Vagina (tissue), 2 donors: Measurements from ENCODE around the gene CCRL2. TPM values are rescaled to one million over a fixed set of nuclear protein-coding genes. Genes with fewer than 3 reads are reported as not detected.
"Not testable (repeated sequence)": the region's sequence is repeated elsewhere in the genome, so short reads cannot be mapped to it uniquely, and the experiment has no call there.

Experiments
- DNase-seq, 2 donors: peaks; one replicate each; pipeline ENCODE4 v3.0.0-alpha.2; 2017; ENCODE audit errors: extremely low spot score in 2 of 2
- H3K27ac ChIP-seq: fragments of 200-600 bp; sonication (generic); one replicate; pipeline ENCODE4 v1.5.1; 2019
- H3K27me3 ChIP-seq: fragments of 200-600 bp; sonication (generic); one replicate; pipeline ENCODE4 v1.5.1; 2019
- H3K36me3 ChIP-seq, 2 donors: fragments of 200-600 bp; sonication (generic); one replicate each; pipeline ENCODE4 v1.5.1; 2017 to 2019
- H3K4me1 ChIP-seq: fragments of 200-600 bp; sonication (generic); one replicate; pipeline ENCODE4 v1.5.1; 2019
- H3K4me3 ChIP-seq, 2 donors: fragments of 200-600 bp; sonication (generic); 1 replicate in 1 of 2; 2 replicates in 1 of 2; pipeline ENCODE4 v1.5.1; 2016 to 2019
- H3K9me3 ChIP-seq: fragments of 200-600 bp; sonication (generic); one replicate; pipeline ENCODE4 v1.5.1; 2019
- CTCF ChIP-seq, 3 experiments: fragments of 450-650 bp in 2 of 3; fragments of 200-600 bp in 1 of 3; sonication (generic) in 1 of 3; IDR thresholded peaks; one replicate each; pipeline ENCODE4 v1.5.1; 2017 to 2019; ENCODE audit warnings: antibody characterized with exemption in 3 of 3, mild to moderate bottlenecking in 2 of 3, moderate library complexity in 2 of 3
- POLR2A ChIP-seq, 2 donors: fragments of 450-650 bp; IDR thresholded peaks; one replicate each; pipeline ENCODE4 v1.6.1; 2017; ENCODE audit warnings: antibody characterized with exemption in 2 of 2, mild to moderate bottlenecking in 2 of 2, moderate library complexity in 2 of 2
- POLR2AphosphoS5 ChIP-seq, 2 donors: sonication (generic); formaldehyde crosslinking; IDR thresholded peaks; one replicate each; pipeline ENCODE4 v1.9.0; 2017; ENCODE audit warnings: antibody characterized with exemption in 2 of 2, mild to moderate bottlenecking in 2 of 2, low read depth in 1 of 2; ENCODE audit not compliant: insufficient read depth in 1 of 2
- intact Hi-C: fragments of 100-400 bp; cut with DNase I; formaldehyde crosslinking; loops from one replicate; pipeline ENCODE4 v1.15.1; 2023
- total RNA-seq: library from RNA; depleted of rRNA; stranded (reverse); fragments of >200 nt; gene quantifications from one replicate; pipeline ENCODE4 v1.2.3, GENCODE V29; 2016

Gene CCRL2
- total RNA-seq, 1 donor from 2014 or later: not detected

- Histone ChIP-seq H3K27ac (peak overlapping the region; percentile 26), H3K4me1 (peaks cover 26% of the 10 kb centered on the region), H3K9me3 (no peaks in the 10 kb centered on the region), H3K36me3 (no peaks in the 10 kb centered on the region), H3K27me3 (no peaks in the 10 kb centered on the region), H3K4me3 (no peak overlapping the region)
- no peak for TF ChIP-seq POLR2A (IDR thresholded peaks at IDR 0.05)
- no peak for TF ChIP-seq POLR2AphosphoS5 (IDR thresholded peaks at IDR 0.05; ENCODE audit: insufficient read depth in 1 of 2, low read depth in 1 of 2)
- no peak for TF ChIP-seq CTCF (IDR thresholded peaks at IDR 0.05)
- intact Hi-C loops: no loop called here
- no peak for DNase-seq
These were observed 26.4 kb upstream of the CCRL2 start for GRCh38 chr3:46380471-46381221.

DNA sequence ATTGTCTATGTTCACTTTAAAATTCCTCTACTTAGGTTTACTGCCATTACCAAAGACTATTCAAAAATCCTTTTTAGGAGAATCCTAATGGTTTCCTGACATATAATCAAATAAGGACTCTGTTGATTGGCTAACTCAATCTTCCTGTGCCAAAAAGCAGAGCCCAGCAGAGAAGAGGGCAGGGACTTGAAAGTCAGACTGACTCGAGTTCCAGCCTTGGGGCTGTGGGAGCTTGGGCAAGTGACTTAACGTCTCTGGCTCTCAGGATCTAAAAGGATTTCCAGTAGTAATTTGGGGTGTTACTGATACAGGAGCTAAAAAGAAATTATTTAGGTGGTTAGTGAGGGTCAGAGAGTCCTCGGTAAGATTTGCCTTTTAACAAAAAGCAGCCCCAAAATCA is 25.4 kb upstream of the CCRL2 start:
- no peak overlapping the region for H3K27ac ChIP-seq
- no peak overlapping the region for H3K4me3 ChIP-seq
- no peaks in the 10 kb centered on the region for H3K36me3 ChIP-seq
- no peaks in the 10 kb centered on the region for H3K27me3 ChIP-seq
- TF ChIP-seq POLR2A (IDR thresholded peaks at IDR 0.05) (no peak), POLR2AphosphoS5 (IDR thresholded peaks at IDR 0.05; ENCODE audit: insufficient read depth in 1 of 2, low read depth in 1 of 2) (no peak), CTCF (IDR thresholded peaks at IDR 0.05) (no peak)
- H3K4me1 ChIP-seq: peaks cover 26% of the 10 kb centered on the region
- DNase-seq: no peak
- intact Hi-C loops: no loop called here
- H3K9me3 ChIP-seq: no peaks in the 10 kb centered on the region

- H3K4me3 ChIP-seq: no peak overlapping the region
- H3K27ac ChIP-seq: no peak overlapping the region
- peaks cover 26% of the 10 kb centered on the region for H3K4me1 ChIP-seq
- H3K9me3 ChIP-seq: no peaks in the 10 kb centered on the region
- intact Hi-C loops: no loop called here
- no peaks in the 10 kb centered on the region for H3K36me3 ChIP-seq
- no peaks in the 10 kb centered on the region for H3K27me3 ChIP-seq
- TF ChIP-seq POLR2AphosphoS5 (IDR thresholded peaks at IDR 0.05; ENCODE audit: insufficient read depth in 1 of 2, low read depth in 1 of 2): no peak
- no peak for TF ChIP-seq POLR2A (IDR thresholded peaks at IDR 0.05)
- no peak for TF ChIP-seq CTCF (IDR thresholded peaks at IDR 0.05)
- peak in 1 of 2 donors; percentile 64 for DNase-seq
These were observed 23.7 kb upstream of the CCRL2 start for GRCh38 chr3:46383211-46383950.

- Histone ChIP-seq H3K4me3 (no peak overlapping the region), H3K36me3 (no peaks in the 10 kb centered on the region), H3K9me3 (no peaks in the 10 kb centered on the region), H3K4me1 (peaks cover 26% of the 10 kb centered on the region), H3K27me3 (no peaks in the 10 kb centered on the region), H3K27ac (no peak overlapping the region)
- DNase-seq: no peak
- no peak for TF ChIP-seq POLR2A (IDR thresholded peaks at IDR 0.05)
- TF ChIP-seq CTCF (IDR thresholded peaks at IDR 0.05): no peak
- no peak for TF ChIP-seq POLR2AphosphoS5 (IDR thresholded peaks at IDR 0.05; ENCODE audit: insufficient read depth in 1 of 2, low read depth in 1 of 2)
- intact Hi-C loops: no loop called here
These were observed 23.1 kb upstream of the CCRL2 start for GRCh38 chr3:46383951-46384330.

DNA sequence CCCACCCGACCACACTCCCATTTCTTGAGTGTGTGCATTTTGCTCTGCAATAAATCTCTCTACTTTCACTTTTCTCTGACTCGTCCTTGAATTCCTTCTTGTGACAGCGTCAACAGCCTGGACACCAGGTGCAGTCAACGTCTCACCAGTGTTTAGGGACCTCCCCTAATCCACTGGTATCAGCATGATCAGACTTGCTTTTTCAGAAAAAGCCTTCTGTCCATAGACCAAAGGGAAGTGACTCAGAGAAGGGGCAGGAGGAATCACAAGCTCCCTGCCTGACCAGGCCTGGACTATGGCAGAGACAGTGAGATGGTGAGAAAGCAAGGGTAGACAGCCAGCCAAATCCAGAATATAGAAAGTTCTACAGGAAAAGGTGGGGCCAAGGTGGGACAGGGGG is 20.9 kb upstream of the CCRL2 start:
- H3K9me3 ChIP-seq: no peaks in the 10 kb centered on the region
- TF ChIP-seq CTCF (IDR thresholded peaks at IDR 0.05) (no peak), POLR2A (IDR thresholded peaks at IDR 0.05) (no peak), POLR2AphosphoS5 (IDR thresholded peaks at IDR 0.05; ENCODE audit: insufficient read depth in 1 of 2, low read depth in 1 of 2) (no peak)
- H3K36me3 ChIP-seq: no peaks in the 10 kb centered on the region
- no peak overlapping the region for H3K4me3 ChIP-seq
- H3K4me1 ChIP-seq: peaks cover 17% of the 10 kb centered on the region
- H3K27ac ChIP-seq: no peak overlapping the region
- no peaks in the 10 kb centered on the region for H3K27me3 ChIP-seq
- no peak for DNase-seq
- intact Hi-C loops: no loop called here

DNA sequence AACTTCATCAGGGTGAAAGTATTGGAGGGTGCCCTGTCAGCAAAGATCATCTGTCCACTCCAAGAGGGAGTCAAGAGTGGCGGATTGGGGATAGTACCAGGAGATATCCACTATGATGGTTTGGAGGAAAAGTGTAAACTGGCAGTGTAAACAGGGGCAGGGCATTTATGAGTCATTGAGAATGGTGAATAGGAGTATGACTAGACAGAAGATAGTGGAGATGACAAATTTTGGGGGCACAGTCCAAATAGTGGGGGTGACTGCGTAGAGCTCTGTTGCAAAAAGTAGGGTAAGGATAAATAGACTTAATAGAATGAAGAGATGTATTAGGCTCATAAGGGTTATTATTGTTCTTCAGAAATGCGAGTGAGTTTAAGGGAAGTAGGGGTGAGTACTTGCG is 18.2 kb upstream of the CCRL2 start:
- H3K4me3 ChIP-seq, DNase-seq, H3K4me1 ChIP-seq, intact Hi-C loops, H3K27ac ChIP-seq, H3K36me3 ChIP-seq, H3K27me3 ChIP-seq, H3K9me3 ChIP-seq: not testable (repeated sequence)
